ENCODE measurements around the gene LUC7L2. TPM values are rescaled to one million over a fixed set of nuclear protein-coding genes. Genes with fewer than 3 reads are reported as not detected.
"Not testable (repeated sequence)": the region's sequence is repeated elsewhere in the genome, so short reads cannot be mapped to it uniquely, and the experiment has no call there.

The LUC7L2 gene
- total RNA-seq, 2 donors from 2014 or later: 50.1 to 64.6 TPM

- H3K27me3 ChIP-seq: no peaks in the 10 kb centered on the region
- no peaks in the 10 kb centered on the region for H3K36me3 ChIP-seq (replicated peaks in 1 of 2; ENCODE audit: insufficient read depth in 1 of 2, low read depth in 2 of 2)
- 93 to 100% methylated on average over 2 of the region's 2 CpGs for WGBS, 2 donors
- no peaks in the 10 kb centered on the region for H3K9me3 ChIP-seq
- no peak for DNase-seq
- H3K4me1 ChIP-seq: peaks cover 7% of the 10 kb centered on the region
- ATAC-seq: no peak
- intact Hi-C loops (cut with DNase I): no loop called here
- no peak overlapping the region for H3K27ac ChIP-seq
- no peak overlapping the region for H3K4me3 ChIP-seq
- no peak for TF ChIP-seq CTCF (IDR thresholded peaks at IDR 0.05)
- no peak for TF ChIP-seq POLR2A (IDR thresholded peaks at IDR 0.05)
These were observed 5.0 kb upstream of the LUC7L2 start for GRCh38 chr7:139354729-139355128.

- DNase-seq: no peak
- Histone ChIP-seq H3K4me3 (no peak overlapping the region), H3K4me1 (peaks cover 7% of the 10 kb centered on the region), H3K9me3 (no peaks in the 10 kb centered on the region), H3K36me3 (replicated peaks in 1 of 2; ENCODE audit: insufficient read depth in 1 of 2, low read depth in 2 of 2) (no peaks in the 10 kb centered on the region), H3K27me3 (no peaks in the 10 kb centered on the region), H3K27ac (no peak overlapping the region)
- TF ChIP-seq POLR2A (IDR thresholded peaks at IDR 0.05): no peak
- TF ChIP-seq CTCF (IDR thresholded peaks at IDR 0.05): no peak
- 95 to 100% methylated on average over 1 of the region's 1 CpG for WGBS, 2 donors
- intact Hi-C loops (cut with DNase I): no loop called here
- ATAC-seq: no peak
These were observed 4.4 kb upstream of the LUC7L2 start for GRCh38 chr7:139355320-139355719.

GRCh38 chr7:139357729-139358506, 1.8 kb upstream of the LUC7L2 start:
- H3K4me3 ChIP-seq; ATAC-seq; H3K9me3 ChIP-seq; intact Hi-C loops (cut with DNase I); DNase-seq; H3K36me3 ChIP-seq (replicated peaks in 1 of 2; ENCODE audit: insufficient read depth in 1 of 2, low read depth in 2 of 2); H3K27me3 ChIP-seq: not testable (repeated sequence)
- H3K27ac ChIP-seq: peak overlapping the region in 3 of 4 donors; percentile 99
- WGBS, 2 donors: 91 to 93% methylated on average over 27 of the region's 27 CpGs
- peaks cover 26% of the 10 kb centered on the region for H3K4me1 ChIP-seq

GRCh38 chr7:139358541-139359365, 941 bp upstream of the LUC7L2 start:
- TF ChIP-seq CTCF (IDR thresholded peaks at IDR 0.05) (no peak), POLR2A (IDR thresholded peaks at IDR 0.05) (no peak)
- 3 to 6% methylated on average over 38 to 39 of the region's 39 CpGs for WGBS, 2 donors
- peak overlapping the region; percentile 99 to 100 (median 99) for H3K27ac ChIP-seq
- H3K9me3 ChIP-seq: no peaks in the 10 kb centered on the region
- H3K36me3 ChIP-seq (replicated peaks in 1 of 2; ENCODE audit: insufficient read depth in 1 of 2, low read depth in 2 of 2): no peaks in the 10 kb centered on the region
- no peaks in the 10 kb centered on the region for H3K27me3 ChIP-seq
- intact Hi-C loops (cut with DNase I): no loop called here
- DNase-seq: peak in 2 of 4 donors; percentile 20 to 28
- H3K4me1 ChIP-seq: peaks cover 30% of the 10 kb centered on the region
- peak overlapping the region; percentile 62 to 70 for H3K4me3 ChIP-seq
- ATAC-seq: peak; percentile 7

- H3K4me3 ChIP-seq: peak overlapping the region; percentile 18 to 64
- H3K27me3 ChIP-seq: no peaks in the 10 kb centered on the region
- intact Hi-C loops (cut with DNase I): no loop called here
- 1% methylated on average over 9 to 43 of the region's 47 CpGs for WGBS, 2 donors
- peak; percentile 82 for ATAC-seq
- no peak for TF ChIP-seq POLR2A (IDR thresholded peaks at IDR 0.05)
- no peak for TF ChIP-seq CTCF (IDR thresholded peaks at IDR 0.05)
- H3K27ac ChIP-seq: peak overlapping the region; percentile 99 to 100 (median 99)
- no peaks in the 10 kb centered on the region for H3K9me3 ChIP-seq
- peak; percentile 97 for DNase-seq
- H3K4me1 ChIP-seq: peaks cover 32% of the 10 kb centered on the region
- no peaks in the 10 kb centered on the region for H3K36me3 ChIP-seq (replicated peaks in 1 of 2; ENCODE audit: insufficient read depth in 1 of 2, low read depth in 2 of 2)
These were observed 685 bp downstream of the LUC7L2 start for GRCh38 chr7:139360210-139360947.

Measured in body of pancreas (tissue), 4 donors.